K562 (cell line): ENCODE results near the gene OR10P1.

Experiments
- CTCF ChIP-seq, 3 experiments: IDR thresholded peaks in 2 of 3; conservative IDR thresholded peaks in 1 of 3; 2 replicates each; pipeline ENCODE4 v1.5.1; 2011 to 2012; ENCODE audit warnings: low read length in 3 of 3, mild to moderate bottlenecking in 3 of 3, control low read depth in 2 of 3, improper control_type of control experiment in 1 of 3, inconsistent platforms in 1 of 3, low read depth in 1 of 3, mixed read lengths in 1 of 3, moderate library complexity in 1 of 3; ENCODE audit not compliant: insufficient read depth in 2 of 3
- ZBTB33 ChIP-seq: sonication (generic); formaldehyde crosslinking; IDR thresholded peaks from 2 replicates; pipeline ENCODE4 v1.8.1; 2023; ENCODE audit warnings: mild to moderate bottlenecking, missing genetic modification reagents

GRCh38 chr12:55636116-55636655, 506 bp upstream of the OR10P1 start:
- TF ChIP-seq ZBTB33 (CRISPR knock-in tag): no peak
- TF ChIP-seq CTCF (IDR thresholded peaks at IDR 0.05 in 2 of 3, conservative IDR thresholded peaks at IDR 0.05 in 1 of 3; ENCODE audit: insufficient read depth in 2 of 3, low read depth in 1 of 3, low read length in 3 of 3): no peak
